Pancreas (tissue), 10 donors: ENCODE results near the gene CCDC12. TPM values are rescaled to one million over a fixed set of nuclear protein-coding genes. Genes with fewer than 3 reads are reported as not detected.
A peak's percentile ranks its signal among the peaks of the same experiment; 100 is the strongest.

Experiments used
- ATAC-seq, 4 donors: fragments of 200-7000 bp; cut with Tn5 transposase; one replicate each; pipeline versions ENCODE4 v1.8.0 to v1.9.1; 2020; ENCODE audit warnings: mild to moderate bottlenecking in 4 of 4, moderate library complexity in 4 of 4
- DNase-seq, 6 donors: peaks; one replicate each; pipeline ENCODE4 v3.0.0-alpha.2; 2020
- FAIRE-seq: peaks from 2 replicates; lab custom pipeline; 2012; peaks lifted over from hg19 to GRCh38; lab: Jason Lieb, UNC
- H3K27ac ChIP-seq, 4 donors: fragments of 200-600 bp; sonication (generic); 1 replicate in 3 of 4; 2 replicates in 1 of 4; pipeline versions ENCODE4 v1.5.0 to v1.8.0; 2020
- H3K27me3 ChIP-seq, 4 donors: fragments of 200-600 bp; one replicate each; pipeline ENCODE4 v1.8.0; 2021
- H3K36me3 ChIP-seq, 3 donors: fragments of 200-600 bp; sonication (generic) in 1 of 3; one replicate each; pipeline versions ENCODE4 v1.5.0 to v1.8.0; 2020 to 2021
- H3K4me1 ChIP-seq, 3 donors: fragments of 200-600 bp; one replicate each; pipeline ENCODE4 v1.8.0; 2021
- H3K4me3 ChIP-seq, 4 donors: fragments of 200-600 bp; sonication (generic) in 2 of 4; one replicate each; pipeline versions ENCODE4 v1.5.0 to v1.8.0; 2020 to 2021
- H3K9me3 ChIP-seq, 4 donors: fragments of 200-600 bp; one replicate each; pipeline ENCODE4 v1.8.0; 2021
- WGBS, 2 donors: extraction: QIAGEN DNeasy Blood & Tissue Kit; methylation state at CpG; one replicate each; pipeline ENCODE4 v1.1.7; 2013; 5-methylcytosine and 5-hydroxymethylcytosine counted together
- intact Hi-C, 3 donors: fragments of 100-400 bp; cut with DNase I; formaldehyde crosslinking; loops; one replicate each; pipeline versions ENCODE4 v1.11.1 to v1.14.2; 2022
- polyA plus RNA-seq, 2 donors: library from polyadenylated mRNA; stranded (reverse); fragments of 200-250 nt; gene quantifications; one replicate each; pipeline ENCODE4 v1.2.3, GENCODE V29; 2013
- total RNA-seq, 6 donors: library from RNA; stranded (reverse); fragmentation: NEBNext Ultra II Directional in 4 of 6; extraction: Animal tissue kit (Norgen Biotek cat#: 25700) in 4 of 6; gene quantifications; one replicate each; pipeline versions ENCODE4 v1.2.1 to v1.2.4, GENCODE V29; 2021 to 2023
- TF ChIP-seq, protein P1 (sequence below), 4 donors: fragments of 200-600 bp; sonication (generic) in 3 of 4; IDR thresholded peaks; one replicate each; pipeline versions ENCODE4 v1.5.0 to v1.8.0; 2021; ENCODE audit warnings: antibody characterized with exemption in 4 of 4
- donor health status: healthy with polysubstance abuse.
- donor health status: DM: no; HTN: no; CAD: no; lungs with moderate emphysema.
- donor health status: DM: no; HTN: no; CAD: no.
- donor health status: control.
- donor health status: control.
- donor health status: Bipolar disorder and iron deficiency.
- donor health status: DM: yes; HTN: yes; CAD: no.
- donor health status: DM: no; HTN: no; CAD: no.
- donor health status: DM: no; HTN: no; CAD: no.
- donor health status: DM: yes; HTN: yes; CAD: no.

CCDC12 gene
- total and polyA plus RNA-seq, 8 donors: 20.7 to 82.8 (median 24.9) TPM

DNA sequence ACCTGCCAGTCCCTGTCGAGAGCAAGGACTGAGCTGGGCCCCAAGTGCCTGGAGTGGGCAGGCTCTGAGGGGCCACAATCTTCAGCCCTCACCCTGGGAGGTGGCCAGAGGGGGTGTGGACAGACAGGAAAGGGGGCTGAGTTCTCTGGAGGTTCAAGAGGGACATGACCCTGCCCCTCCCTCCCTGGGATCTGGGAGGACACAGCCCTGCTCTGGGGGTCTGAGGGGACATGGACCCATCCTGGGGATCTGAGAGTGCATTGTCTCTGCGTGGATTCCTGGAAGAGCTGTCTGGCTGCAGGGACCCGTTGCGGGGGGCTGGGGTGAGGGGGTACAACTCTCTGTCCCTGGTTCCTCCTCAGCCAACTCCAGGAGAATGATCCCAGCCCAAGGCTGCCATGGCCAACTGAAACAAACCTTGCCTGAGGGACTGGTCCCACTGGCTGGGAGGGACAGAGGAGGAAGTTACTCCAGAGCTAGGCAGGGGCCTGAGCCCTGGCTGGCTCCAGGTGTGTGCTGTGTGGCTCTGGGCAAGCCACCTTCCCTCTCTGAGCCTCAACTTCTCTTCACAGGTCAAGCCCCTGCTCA lies 70.0 kb downstream of the CCDC12 start:
- Histone ChIP-seq H3K27ac (no peak overlapping the region), H3K9me3 (no peaks in the 10 kb centered on the region), H3K4me1 (peaks cover 0 to 6% (median 3%) of the 10 kb centered on the region in 3 donors), H3K27me3 (no peaks in the 10 kb centered on the region), H3K4me3 (no peak overlapping the region), H3K36me3 (no peaks in the 10 kb centered on the region)
- WGBS, 2 donors: 67 to 69% methylated on average over 1 to 4 of the region's 4 CpGs
- TF ChIP-seq, protein P1, sequence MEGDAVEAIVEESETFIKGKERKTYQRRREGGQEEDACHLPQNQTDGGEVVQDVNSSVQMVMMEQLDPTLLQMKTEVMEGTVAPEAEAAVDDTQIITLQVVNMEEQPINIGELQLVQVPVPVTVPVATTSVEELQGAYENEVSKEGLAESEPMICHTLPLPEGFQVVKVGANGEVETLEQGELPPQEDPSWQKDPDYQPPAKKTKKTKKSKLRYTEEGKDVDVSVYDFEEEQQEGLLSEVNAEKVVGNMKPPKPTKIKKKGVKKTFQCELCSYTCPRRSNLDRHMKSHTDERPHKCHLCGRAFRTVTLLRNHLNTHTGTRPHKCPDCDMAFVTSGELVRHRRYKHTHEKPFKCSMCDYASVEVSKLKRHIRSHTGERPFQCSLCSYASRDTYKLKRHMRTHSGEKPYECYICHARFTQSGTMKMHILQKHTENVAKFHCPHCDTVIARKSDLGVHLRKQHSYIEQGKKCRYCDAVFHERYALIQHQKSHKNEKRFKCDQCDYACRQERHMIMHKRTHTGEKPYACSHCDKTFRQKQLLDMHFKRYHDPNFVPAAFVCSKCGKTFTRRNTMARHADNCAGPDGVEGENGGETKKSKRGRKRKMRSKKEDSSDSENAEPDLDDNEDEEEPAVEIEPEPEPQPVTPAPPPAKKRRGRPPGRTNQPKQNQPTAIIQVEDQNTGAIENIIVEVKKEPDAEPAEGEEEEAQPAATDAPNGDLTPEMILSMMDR (IDR thresholded peaks at IDR 0.05): no peak
- FAIRE-seq: no peak
- intact Hi-C loops: loop anchor here in 1 of 3 donors (10.0 kb wide), 1 partner anchor 202 kb away; the partner anchor contains the start of gene TMIE
- ATAC-seq: no peak
- peak in 1 of 6 donors; percentile 53 for DNase-seq

DNA sequence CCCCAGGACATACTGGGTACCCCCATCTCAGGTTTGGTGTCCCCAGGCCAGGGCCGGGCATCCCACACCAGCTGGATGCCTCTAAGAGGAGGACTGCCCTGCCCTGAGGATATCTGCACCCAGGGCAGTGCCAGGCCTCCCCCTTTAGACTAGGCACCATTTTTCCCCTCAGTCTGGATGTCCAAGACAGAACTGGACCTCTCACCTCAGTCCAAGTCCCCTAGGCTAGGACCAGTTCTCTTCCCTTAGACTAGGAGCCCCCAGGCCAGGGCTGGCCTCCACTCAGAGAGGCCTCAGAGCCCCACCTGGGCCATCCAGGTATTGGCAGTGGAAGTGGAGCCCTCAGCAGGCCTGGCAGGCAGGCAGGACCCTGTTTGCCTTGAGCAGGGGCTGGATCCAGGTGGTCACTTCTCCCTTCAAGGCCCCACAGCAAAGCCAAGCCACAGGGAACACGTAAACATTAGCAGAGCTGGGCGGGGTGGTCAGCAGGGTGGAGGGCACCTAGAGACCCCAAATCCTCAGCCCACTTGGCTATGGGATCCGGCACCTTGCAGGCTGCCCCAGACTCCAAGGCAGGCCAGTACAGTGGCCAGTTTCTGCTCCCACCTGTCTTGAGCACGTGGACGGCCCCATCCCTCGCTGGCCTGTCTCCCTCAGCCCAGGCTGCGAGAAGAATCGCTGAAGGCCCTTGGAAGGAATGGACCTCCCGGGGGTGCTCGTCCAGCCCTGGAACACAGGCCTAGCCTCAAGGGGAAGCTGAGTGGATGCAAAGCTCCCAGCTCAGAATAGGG lies 70.7 kb downstream of the CCDC12 start:
- Histone ChIP-seq H3K4me3 (no peak overlapping the region), H3K9me3 (no peaks in the 10 kb centered on the region), H3K27ac (no peak overlapping the region), H3K36me3 (no peaks in the 10 kb centered on the region), H3K4me1 (peaks cover 0 to 6% (median 3%) of the 10 kb centered on the region in 3 donors), H3K27me3 (no peaks in the 10 kb centered on the region)
- ATAC-seq (no peak), DNase-seq (peak in 2 of 6 donors; percentile 46 to 52), FAIRE-seq (no peak)
- TF ChIP-seq, protein P1 (IDR thresholded peaks at IDR 0.05): no peak
- 75 to 78% methylated on average over 11 of the region's 11 CpGs for WGBS, 2 donors
- intact Hi-C loops: loop anchor here in 1 of 3 donors (10.0 kb wide), 1 partner anchor 201 kb away; the partner anchor contains the start of gene TMIE

DNA sequence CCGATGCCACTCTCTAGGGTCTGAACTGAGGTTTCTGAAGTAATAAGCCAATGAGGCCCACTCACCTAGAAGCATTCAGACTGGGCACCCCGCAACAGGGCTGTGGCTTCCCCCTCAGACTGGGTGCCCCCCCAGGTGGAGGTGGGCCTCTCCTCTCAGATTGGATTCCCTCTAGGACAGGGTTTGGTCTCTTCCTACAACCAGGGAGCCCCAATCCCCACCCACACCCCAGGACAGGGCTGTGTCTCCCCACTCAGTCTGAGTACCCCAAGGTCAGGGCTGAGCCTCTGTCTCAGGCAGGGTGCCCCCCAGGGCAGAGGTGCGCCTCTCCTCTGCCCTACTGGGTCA lies 71.4 kb downstream of the CCDC12 start:
- WGBS, 2 donors: 84 to 89% methylated on average over 2 to 3 of the region's 3 CpGs
- no peak for FAIRE-seq
- H3K9me3 ChIP-seq: no peaks in the 10 kb centered on the region
- intact Hi-C loops: loop anchor here in 1 of 3 donors (10.0 kb wide), 1 partner anchor 200 kb away; the partner anchor contains the start of gene TMIE
- H3K4me1 ChIP-seq: peaks cover 0 to 6% (median 3%) of the 10 kb centered on the region in 3 donors
- no peak for ATAC-seq
- no peak overlapping the region for H3K4me3 ChIP-seq
- peak in 2 of 6 donors; percentile 32 to 35 for DNase-seq
- no peaks in the 10 kb centered on the region for H3K27me3 ChIP-seq
- H3K36me3 ChIP-seq: no peaks in the 10 kb centered on the region
- H3K27ac ChIP-seq: no peak overlapping the region
- TF ChIP-seq, protein P1 (IDR thresholded peaks at IDR 0.05): no peak

DNA sequence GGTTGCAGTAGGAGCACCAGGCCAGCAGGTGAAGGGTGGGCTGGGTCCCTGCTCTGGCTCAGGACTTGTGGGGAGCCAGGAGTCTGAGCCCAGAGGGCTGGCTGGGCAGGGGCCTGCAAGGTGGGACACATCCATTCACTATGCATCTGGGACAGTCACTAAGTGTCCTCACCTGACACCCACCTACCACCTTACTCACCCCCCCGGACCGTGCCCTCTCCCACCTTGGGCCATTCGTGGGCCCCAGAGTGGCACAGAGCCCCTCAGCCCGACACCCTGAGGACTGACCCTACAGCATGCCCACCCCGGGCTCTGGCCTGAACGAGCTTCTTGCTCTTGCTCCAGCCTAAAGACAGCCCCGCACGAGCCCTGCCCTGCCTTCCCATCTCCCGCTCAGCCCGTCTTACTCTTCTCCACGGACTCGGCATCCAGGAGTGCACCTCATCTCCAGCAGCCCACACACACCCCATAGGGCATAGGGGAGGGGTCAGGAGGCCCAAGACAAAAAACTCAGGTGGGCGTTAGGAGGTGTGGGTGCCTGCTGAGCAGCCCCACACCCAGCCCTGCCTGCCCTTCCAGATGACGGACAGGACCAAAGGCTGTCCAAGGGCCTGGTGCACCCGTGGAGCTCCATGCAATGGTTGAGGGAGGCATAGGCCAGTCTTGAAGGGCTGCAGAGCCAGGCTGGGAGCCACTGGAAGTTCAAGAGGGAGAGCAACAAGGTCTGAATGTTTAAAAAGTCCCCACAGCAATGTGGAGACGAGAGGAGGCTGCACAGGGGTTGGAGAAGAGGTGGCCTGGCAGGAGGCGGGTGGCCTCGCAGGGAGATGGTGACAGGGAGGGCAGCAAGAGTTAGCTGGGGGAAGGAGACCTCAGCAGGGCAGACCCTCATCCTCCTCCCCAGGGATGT lies 72.0 kb downstream of the CCDC12 start:
- 80 to 85% methylated on average over 18 of the region's 18 CpGs for WGBS, 2 donors
- TF ChIP-seq, protein P1 (IDR thresholded peaks at IDR 0.05): no peak
- Histone ChIP-seq H3K9me3 (no peaks in the 10 kb centered on the region), H3K27ac (no peak overlapping the region), H3K4me1 (peaks cover 0 to 5% (median 3%) of the 10 kb centered on the region in 3 donors), H3K27me3 (no peaks in the 10 kb centered on the region), H3K36me3 (no peaks in the 10 kb centered on the region), H3K4me3 (no peak overlapping the region)
- intact Hi-C loops: loop anchor here in 1 of 3 donors (10.0 kb wide), 1 partner anchor 200 kb away; the partner anchor contains the start of gene TMIE
- no peak for ATAC-seq
- no peak for FAIRE-seq
- DNase-seq: peak in 2 of 6 donors; percentile 49 to 58
